GM12865 (cell line): Measurements from ENCODE around the gene TIMP3.

Source experiments
- DNase-seq: peaks from one replicate; pipeline ENCODE4 v3.0.0; 2010; ENCODE audit warnings: low read depth
- H3K4me3 ChIP-seq: 2 replicates; pipeline ENCODE4 v1.5.1; 2011; ENCODE audit warnings: mild to moderate bottlenecking, low read depth, low read length, control low read depth
- TF ChIP-seq, protein P1 (sequence below): IDR thresholded peaks from 2 replicates; pipeline ENCODE4 v1.5.1; 2011; ENCODE audit warnings: low read length, control low read depth, low read depth, inconsistent platforms; ENCODE audit not compliant: insufficient read depth; ENCODE audit errors: missing control alignments

The TIMP3 gene

DNA sequence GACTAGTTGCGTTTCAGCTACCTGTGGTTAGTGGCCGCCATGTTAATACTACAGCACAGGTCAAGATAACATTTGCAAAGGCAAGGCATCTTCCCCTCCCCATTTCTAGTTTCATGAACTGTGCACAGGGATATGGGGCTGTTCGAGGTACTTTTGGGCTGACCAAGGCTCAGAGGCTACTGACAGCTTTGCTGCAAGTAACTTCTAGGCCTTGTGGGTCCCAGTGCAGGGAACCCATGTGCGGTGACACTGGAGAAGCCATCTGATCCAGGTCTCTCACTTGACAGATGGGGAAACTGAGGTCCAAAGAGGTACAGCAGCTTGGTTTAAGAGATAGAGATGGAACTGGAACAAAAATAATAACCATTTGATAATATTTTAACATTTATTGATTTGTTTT is 13.6 kb downstream of the TIMP3 start:
- TF ChIP-seq, protein P1, sequence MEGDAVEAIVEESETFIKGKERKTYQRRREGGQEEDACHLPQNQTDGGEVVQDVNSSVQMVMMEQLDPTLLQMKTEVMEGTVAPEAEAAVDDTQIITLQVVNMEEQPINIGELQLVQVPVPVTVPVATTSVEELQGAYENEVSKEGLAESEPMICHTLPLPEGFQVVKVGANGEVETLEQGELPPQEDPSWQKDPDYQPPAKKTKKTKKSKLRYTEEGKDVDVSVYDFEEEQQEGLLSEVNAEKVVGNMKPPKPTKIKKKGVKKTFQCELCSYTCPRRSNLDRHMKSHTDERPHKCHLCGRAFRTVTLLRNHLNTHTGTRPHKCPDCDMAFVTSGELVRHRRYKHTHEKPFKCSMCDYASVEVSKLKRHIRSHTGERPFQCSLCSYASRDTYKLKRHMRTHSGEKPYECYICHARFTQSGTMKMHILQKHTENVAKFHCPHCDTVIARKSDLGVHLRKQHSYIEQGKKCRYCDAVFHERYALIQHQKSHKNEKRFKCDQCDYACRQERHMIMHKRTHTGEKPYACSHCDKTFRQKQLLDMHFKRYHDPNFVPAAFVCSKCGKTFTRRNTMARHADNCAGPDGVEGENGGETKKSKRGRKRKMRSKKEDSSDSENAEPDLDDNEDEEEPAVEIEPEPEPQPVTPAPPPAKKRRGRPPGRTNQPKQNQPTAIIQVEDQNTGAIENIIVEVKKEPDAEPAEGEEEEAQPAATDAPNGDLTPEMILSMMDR = no peak
- no peak for DNase-seq
- H3K4me3 ChIP-seq = no peak overlapping the region

DNA sequence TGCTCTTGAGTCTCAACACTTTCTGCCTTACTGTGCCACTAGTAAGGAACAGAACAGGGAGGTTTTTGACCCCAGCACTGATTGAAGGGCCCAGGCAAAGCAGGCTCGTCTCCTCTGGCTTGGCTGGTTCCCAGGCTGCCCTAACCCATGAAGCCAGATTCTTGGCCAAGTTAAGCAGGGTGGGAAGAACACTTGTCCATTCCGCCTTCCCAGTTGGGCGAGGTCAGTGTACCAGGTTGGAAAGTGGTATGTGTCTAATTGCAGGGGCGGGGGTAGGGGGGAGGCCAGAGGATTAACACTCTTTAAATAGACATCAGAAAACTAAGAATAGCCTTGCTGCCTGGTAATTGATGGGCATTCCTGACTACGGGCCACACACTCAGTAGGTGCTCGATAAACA is 14.4 kb downstream of the TIMP3 start:
- TF ChIP-seq, protein P1 = no peak
- no peak overlapping the region for H3K4me3 ChIP-seq
- DNase-seq = no peak

- no peak overlapping the region for H3K4me3 ChIP-seq
- no peak for DNase-seq
- TF ChIP-seq, protein P1 = no peak
Measured at GRCh38 chr22:32817137-32817730, 15.7 kb downstream of the TIMP3 start.

DNA sequence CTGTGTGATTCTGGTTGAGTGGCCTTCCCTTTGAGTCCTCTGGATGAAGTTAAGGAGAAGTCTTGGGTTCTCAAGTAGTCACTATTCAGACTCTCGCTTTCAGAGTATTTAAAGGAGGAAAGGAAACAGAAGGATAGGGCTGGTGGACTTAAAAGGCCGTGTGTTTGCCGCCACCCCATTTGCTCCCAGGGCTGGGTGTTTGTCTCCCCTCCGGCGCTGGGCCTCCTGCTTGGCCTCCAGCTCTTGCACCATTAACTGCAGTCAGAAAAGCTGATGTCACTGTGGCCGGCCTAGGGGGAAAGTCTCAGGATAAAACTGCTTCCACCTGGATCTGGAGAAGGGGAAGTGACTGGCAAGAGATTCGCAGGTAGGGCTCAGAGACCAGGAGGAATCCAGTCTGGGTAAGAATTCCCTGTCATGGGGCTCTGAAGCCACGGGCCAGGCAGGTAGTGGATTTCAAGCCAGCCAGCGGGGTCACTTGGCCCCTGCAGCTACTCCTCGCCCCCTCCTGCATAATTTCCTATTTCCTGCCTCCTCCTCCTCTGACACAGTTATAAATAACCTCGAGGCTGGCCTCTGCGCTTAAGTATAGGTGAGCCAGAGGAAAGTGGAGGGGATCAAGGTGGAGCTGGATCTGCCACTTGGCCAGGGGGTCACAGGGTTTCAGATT is 17.1 kb downstream of the TIMP3 start:
- DNase-seq = no peak
- no peak overlapping the region for H3K4me3 ChIP-seq
- TF ChIP-seq, protein P1 = no peak

DNA sequence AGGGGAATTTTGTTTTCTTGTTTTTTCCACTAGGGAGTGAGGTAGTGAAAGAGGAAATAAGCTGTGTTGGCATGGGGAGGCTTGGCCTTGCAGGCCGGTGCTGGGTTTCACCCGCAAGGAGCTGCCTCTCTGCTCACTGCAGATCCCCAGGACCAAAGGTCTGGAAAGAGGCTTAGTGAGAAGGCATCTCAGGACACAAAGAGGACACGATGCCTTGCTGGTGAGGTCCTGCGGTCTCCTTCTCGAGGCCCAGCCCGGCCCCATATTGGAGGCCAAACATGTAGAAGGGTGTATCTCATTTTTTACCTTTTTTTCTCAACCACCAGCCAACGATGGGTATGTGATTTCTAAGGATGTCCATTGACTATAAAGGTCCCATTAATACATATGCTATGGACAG is 17.6 kb downstream of the TIMP3 start:
- H3K4me3 ChIP-seq = no peak overlapping the region
- TF ChIP-seq, protein P1 = no peak
- DNase-seq = no peak

GRCh38 chr22:32820131-32821119 is 18.9 kb downstream of the TIMP3 start:
- DNase-seq = no peak
- TF ChIP-seq, protein P1 = no peak
- H3K4me3 ChIP-seq = no peak overlapping the region
